Measurements from ENCODE around the gene KPNA5. TPM values are rescaled to one million over a fixed set of nuclear protein-coding genes. Genes with fewer than 3 reads are reported as not detected.
"Not testable (repeated sequence)": the region's sequence is repeated elsewhere in the genome, so short reads cannot be mapped to it uniquely, and the experiment has no call there.

Gene KPNA5
- total RNA-seq, 4 donors from 2014 or later = 0.20 to 5.6 (median 2.2) TPM

DNA sequence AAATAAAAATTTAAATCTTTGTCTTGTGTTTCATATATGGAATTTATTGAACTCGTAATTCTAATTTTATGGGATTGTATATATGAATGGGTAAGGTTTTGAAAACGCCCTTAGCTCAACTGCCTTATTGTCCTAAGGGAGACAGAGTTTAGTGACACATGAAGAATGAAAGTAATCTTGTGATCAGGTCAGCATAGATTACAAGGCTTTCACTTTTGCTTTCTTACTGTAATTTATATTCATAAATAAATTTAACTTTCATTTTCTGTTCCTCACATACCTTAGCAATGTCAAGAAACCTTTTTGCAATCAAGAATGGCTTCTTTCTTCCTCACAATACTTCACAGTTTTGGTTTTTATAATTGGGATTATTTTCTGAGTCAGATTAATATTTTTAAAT lies 14.4 kb downstream of the KPNA5 start:
- Histone ChIP-seq H3K4me1 (peaks cover 0 to 10% (median 3%) of the 10 kb centered on the region in 4 donors), H3K27ac (no peak overlapping the region), H3K4me3 (no peak overlapping the region), H3K36me3 (peaks cover 0 to 10% (median 3%) of the 10 kb centered on the region in 4 donors), H3K9me3 (no peaks in the 10 kb centered on the region), H3K27me3 (no peaks in the 10 kb centered on the region)
- in situ Hi-C loops (cut with MboI; ENCODE audit: low pct_ligation_motif_present in 1 of 4, low pct_unique_long_range_greater_than_20kb in 1 of 4, low sequenced_read_pairs in 3 of 4) = no loop called here
- intact Hi-C loops (cut with DNase I; ENCODE audit: low total_unique reads) = no loop called here
- no peak for DNase-seq
- TF ChIP-seq, protein P1, sequence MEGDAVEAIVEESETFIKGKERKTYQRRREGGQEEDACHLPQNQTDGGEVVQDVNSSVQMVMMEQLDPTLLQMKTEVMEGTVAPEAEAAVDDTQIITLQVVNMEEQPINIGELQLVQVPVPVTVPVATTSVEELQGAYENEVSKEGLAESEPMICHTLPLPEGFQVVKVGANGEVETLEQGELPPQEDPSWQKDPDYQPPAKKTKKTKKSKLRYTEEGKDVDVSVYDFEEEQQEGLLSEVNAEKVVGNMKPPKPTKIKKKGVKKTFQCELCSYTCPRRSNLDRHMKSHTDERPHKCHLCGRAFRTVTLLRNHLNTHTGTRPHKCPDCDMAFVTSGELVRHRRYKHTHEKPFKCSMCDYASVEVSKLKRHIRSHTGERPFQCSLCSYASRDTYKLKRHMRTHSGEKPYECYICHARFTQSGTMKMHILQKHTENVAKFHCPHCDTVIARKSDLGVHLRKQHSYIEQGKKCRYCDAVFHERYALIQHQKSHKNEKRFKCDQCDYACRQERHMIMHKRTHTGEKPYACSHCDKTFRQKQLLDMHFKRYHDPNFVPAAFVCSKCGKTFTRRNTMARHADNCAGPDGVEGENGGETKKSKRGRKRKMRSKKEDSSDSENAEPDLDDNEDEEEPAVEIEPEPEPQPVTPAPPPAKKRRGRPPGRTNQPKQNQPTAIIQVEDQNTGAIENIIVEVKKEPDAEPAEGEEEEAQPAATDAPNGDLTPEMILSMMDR (IDR thresholded peaks at IDR 0.05) = no peak
- 69 to 73% methylated on average over 2 of the region's 2 CpGs for WGBS, 2 donors (ENCODE audit: low coverage in 1 of 2)

DNA sequence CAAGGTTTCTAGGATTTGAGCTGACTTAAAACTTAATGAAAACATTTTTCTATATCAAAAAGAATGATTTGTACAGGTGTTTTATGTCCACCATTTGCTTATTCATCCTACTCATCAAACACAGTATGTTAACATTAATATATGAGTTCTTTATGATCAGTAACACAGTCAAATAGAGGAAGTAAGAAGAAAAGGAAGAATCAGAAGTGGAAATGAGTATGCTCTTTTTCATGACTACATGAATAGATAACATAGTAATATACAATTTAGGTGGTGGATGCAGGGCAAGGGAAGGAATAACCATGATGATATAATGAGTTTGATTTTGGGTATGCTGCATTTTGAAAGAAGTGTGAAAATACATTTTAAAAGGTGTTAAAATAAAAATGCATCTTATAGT lies 16.5 kb downstream of the KPNA5 start:
- Histone ChIP-seq H3K4me1 (peaks cover 0 to 10% (median 3%) of the 10 kb centered on the region in 4 donors), H3K4me3 (no peak overlapping the region), H3K27me3 (no peaks in the 10 kb centered on the region), H3K27ac (no peak overlapping the region), H3K9me3 (no peaks in the 10 kb centered on the region), H3K36me3 (peaks cover 0 to 12% (median 5%) of the 10 kb centered on the region in 4 donors)
- in situ Hi-C loops (cut with MboI; ENCODE audit: low pct_ligation_motif_present in 1 of 4, low pct_unique_long_range_greater_than_20kb in 1 of 4, low sequenced_read_pairs in 3 of 4) (no loop called here), intact Hi-C loops (cut with DNase I; ENCODE audit: low total_unique reads) (no loop called here)
- TF ChIP-seq POLR2A (IDR thresholded peaks at IDR 0.05) = no peak
- TF ChIP-seq, protein P1 (IDR thresholded peaks at IDR 0.05) = no peak
- no peak for TF ChIP-seq POLR2AphosphoS5 (IDR thresholded peaks at IDR 0.05)
- TF ChIP-seq EP300 (IDR thresholded peaks at IDR 0.05; ENCODE audit: low read depth) = no peak
- DNase-seq = no peak

DNA sequence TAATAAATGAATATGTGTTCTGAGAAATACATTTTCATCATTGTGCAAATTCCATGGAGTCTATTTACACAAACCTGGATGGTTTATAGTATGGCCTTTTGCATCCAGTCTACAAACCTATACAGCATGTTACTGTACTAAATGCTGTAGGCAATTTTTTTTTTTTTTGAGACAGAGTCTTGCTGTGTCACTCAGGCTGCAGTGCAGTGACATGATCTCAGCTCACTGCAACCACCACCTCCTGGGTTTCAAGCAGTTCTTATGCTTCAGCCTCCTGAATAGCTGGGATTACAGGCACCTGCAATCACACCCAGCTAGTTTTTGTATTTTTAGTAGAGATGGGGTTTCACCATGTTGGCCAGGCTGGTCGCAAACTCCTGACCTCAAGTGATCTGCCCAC lies 22.9 kb downstream of the KPNA5 start:
- H3K27ac ChIP-seq; DNase-seq; H3K9me3 ChIP-seq; H3K4me1 ChIP-seq; H3K4me3 ChIP-seq; intact Hi-C loops (cut with DNase I; ENCODE audit: low total_unique reads); in situ Hi-C loops (cut with MboI; ENCODE audit: low pct_ligation_motif_present in 1 of 4, low pct_unique_long_range_greater_than_20kb in 1 of 4, low sequenced_read_pairs in 3 of 4); H3K27me3 ChIP-seq: not testable (repeated sequence)
- peaks cover 0 to 23% (median 8%) of the 10 kb centered on the region in 4 donors for H3K36me3 ChIP-seq
- 100% methylated on average over 1 of the region's 1 CpG; no CpG with 5 or more reads in 1 of the 2 donors for WGBS, 2 donors (ENCODE audit: low coverage in 1 of 2)

DNA sequence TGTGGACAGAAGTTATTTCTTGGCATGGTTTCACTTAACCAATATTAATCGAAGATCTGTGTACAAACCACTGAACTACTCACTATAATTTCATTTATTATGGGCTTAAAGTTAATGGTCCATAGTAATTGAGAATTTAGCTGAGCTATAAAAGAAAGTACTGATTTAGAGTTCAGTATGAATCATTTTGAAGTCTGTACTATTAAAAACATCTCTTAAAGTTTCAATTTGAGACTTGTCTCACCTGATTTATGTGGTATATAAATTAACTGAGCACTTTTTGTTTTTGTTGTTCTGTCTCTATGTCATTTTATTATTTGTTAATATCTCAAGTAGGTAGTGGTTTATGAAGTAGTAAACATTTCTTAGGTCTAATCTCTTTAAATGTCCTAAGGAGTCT lies 24.9 kb downstream of the KPNA5 start:
- intact Hi-C loops (cut with DNase I; ENCODE audit: low total_unique reads) (no loop called here), in situ Hi-C loops (cut with MboI; ENCODE audit: low pct_ligation_motif_present in 1 of 4, low pct_unique_long_range_greater_than_20kb in 1 of 4, low sequenced_read_pairs in 3 of 4) (no loop called here)
- no peak for DNase-seq
- Histone ChIP-seq H3K4me1 (no peaks in the 10 kb centered on the region), H3K4me3 (no peak overlapping the region), H3K27ac (no peak overlapping the region), H3K36me3 (peaks cover 0 to 18% (median 3%) of the 10 kb centered on the region in 4 donors), H3K27me3 (no peaks in the 10 kb centered on the region), H3K9me3 (no peaks in the 10 kb centered on the region)
- WGBS, 2 donors (ENCODE audit: low coverage in 1 of 2) = 61 to 75% methylated on average over 1 of the region's 1 CpG
- TF ChIP-seq, protein P1 (IDR thresholded peaks at IDR 0.05) = no peak
- TF ChIP-seq EP300 (IDR thresholded peaks at IDR 0.05; ENCODE audit: low read depth) (no peak), POLR2AphosphoS5 (IDR thresholded peaks at IDR 0.05) (no peak), POLR2A (IDR thresholded peaks at IDR 0.05) (no peak)

DNA sequence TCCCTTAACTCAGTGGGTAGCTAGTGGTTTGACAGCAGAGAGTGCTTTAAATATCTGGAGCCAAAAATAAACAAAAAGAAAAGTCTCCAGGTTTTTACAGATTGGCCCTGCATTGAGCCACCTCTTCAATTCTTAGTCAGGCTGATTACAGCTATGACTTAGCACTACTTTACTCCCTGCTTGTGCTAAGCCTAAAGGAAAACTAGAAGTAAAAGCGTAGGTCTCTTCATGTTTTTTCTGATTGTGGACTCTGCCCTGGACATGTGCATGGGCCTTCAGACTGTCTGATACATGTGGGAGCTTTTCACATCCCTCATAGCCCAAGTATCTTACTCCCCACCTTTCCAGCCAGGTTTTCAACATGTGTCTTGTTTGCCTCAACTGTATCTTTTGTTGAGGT lies 33.3 kb downstream of the KPNA5 start:
- no peak for DNase-seq
- in situ Hi-C loops (cut with MboI; ENCODE audit: low pct_ligation_motif_present in 1 of 4, low pct_unique_long_range_greater_than_20kb in 1 of 4, low sequenced_read_pairs in 3 of 4) (no loop called here), intact Hi-C loops (cut with DNase I; ENCODE audit: low total_unique reads) (no loop called here)
- Histone ChIP-seq H3K36me3 (peaks cover 0 to 8% (median 0%) of the 10 kb centered on the region in 4 donors), H3K9me3 (no peaks in the 10 kb centered on the region), H3K27ac (no peak overlapping the region), H3K4me3 (no peak overlapping the region), H3K27me3 (no peaks in the 10 kb centered on the region), H3K4me1 (no peaks in the 10 kb centered on the region)
- TF ChIP-seq EP300 (IDR thresholded peaks at IDR 0.05; ENCODE audit: low read depth) = no peak
- TF ChIP-seq, protein P1 (IDR thresholded peaks at IDR 0.05) = no peak
- no peak for TF ChIP-seq POLR2A (IDR thresholded peaks at IDR 0.05)
- no peak for TF ChIP-seq POLR2AphosphoS5 (IDR thresholded peaks at IDR 0.05)
- 93 to 100% methylated on average over 1 of the region's 1 CpG for WGBS, 2 donors (ENCODE audit: low coverage in 1 of 2)

All from transverse colon (tissue), 4 donors.